Thoracic aorta (tissue), 2 donors: Measurements from ENCODE around the gene KREMEN2. TPM values are rescaled to one million over a fixed set of nuclear protein-coding genes. Genes with fewer than 3 reads are reported as not detected.
A peak's percentile ranks its signal among the peaks of the same experiment; 100 is the strongest.

Experiments used
- ATAC-seq: fragments of 150-250 bp; one replicate; pipeline ENCODE4 v1.8.0; 2017; ENCODE audit warnings: low read depth; ENCODE audit not compliant: insufficient number of reproducible peaks, low FRiP score
- DNase-seq: peaks from one replicate; pipeline ENCODE4 v3.0.0-alpha.2; 2020; ENCODE audit warnings: low spot score
- H3K27ac ChIP-seq, 2 donors: fragments of 200-600 bp; sonication (generic); 1 replicate in 1 of 2; 2 replicates in 1 of 2; pipeline ENCODE4 v1.5.1; 2016; ENCODE audit warnings: mild to moderate bottlenecking in 2 of 2, moderate library complexity in 2 of 2
- H3K27me3 ChIP-seq: fragments of 200-600 bp; sonication (generic); replicated peaks from 2 replicates; pipeline ENCODE4 v1.6.0; 2016; ENCODE audit warnings: mild to moderate bottlenecking; ENCODE audit not compliant: insufficient read depth
- H3K36me3 ChIP-seq: fragments of 200-600 bp; sonication (generic); one replicate; pipeline ENCODE4 v1.5.1; 2016
- H3K4me1 ChIP-seq, 2 donors: fragments of 200-600 bp; sonication (generic); 1 replicate in 1 of 2; 2 replicates in 1 of 2; pipeline versions ENCODE4 v1.5.1 to v1.6.0; 2016; ENCODE audit warnings: low read depth in 2 of 2, mild to moderate bottlenecking in 1 of 2; ENCODE audit not compliant: control insufficient read depth in 1 of 2
- H3K4me3 ChIP-seq: fragments of 200-600 bp; sonication (generic); 2 replicates; pipeline ENCODE4 v1.5.1; 2016; ENCODE audit warnings: mild to moderate bottlenecking
- H3K9me3 ChIP-seq: fragments of 200-600 bp; sonication (generic); 2 replicates; pipeline ENCODE4 v1.5.1; 2016
- CTCF ChIP-seq: fragments of 200-600 bp; sonication (generic); IDR thresholded peaks from one replicate; pipeline ENCODE4 v1.5.1; 2019; ENCODE audit warnings: antibody characterized with exemption
- total RNA-seq, 2 donors: library from RNA; depleted of rRNA; stranded (reverse); fragments of >200 nt; gene quantifications; one replicate each; pipeline versions ENCODE4 v1.1.0 to v1.2.3, GENCODE V29; 2016

Gene KREMEN2
- total RNA-seq, 2 donors from 2014 or later, result not detected

- no peak for DNase-seq
- no peak for ATAC-seq
- Histone ChIP-seq H3K4me3 (peak overlapping the region; percentile 83), H3K4me1 (peaks cover 14 to 34% of the 10 kb centered on the region in 2 donors), H3K36me3 (no peaks in the 10 kb centered on the region), H3K27ac (no peak overlapping the region), H3K9me3 (no peaks in the 10 kb centered on the region), H3K27me3 (peaks cover 22% of the 10 kb centered on the region)
- TF ChIP-seq CTCF, result no peak
Measured at GRCh38 chr16:2969545-2970521, 5.8 kb downstream of the KREMEN2 start.

- peak overlapping the region; percentile 83 for H3K4me3 ChIP-seq
- H3K27me3 ChIP-seq, result peaks cover 18% of the 10 kb centered on the region
- no peaks in the 10 kb centered on the region for H3K36me3 ChIP-seq
- H3K9me3 ChIP-seq, result no peaks in the 10 kb centered on the region
- DNase-seq (no peak), ATAC-seq (no peak)
- peaks cover 13 to 32% of the 10 kb centered on the region in 2 donors for H3K4me1 ChIP-seq
- no peak for TF ChIP-seq CTCF
- no peak overlapping the region for H3K27ac ChIP-seq
Measured at GRCh38 chr16:2970563-2970962, 6.5 kb downstream of the KREMEN2 start.

GRCh38 chr16:2971134-2971984 lies 7.3 kb downstream of the KREMEN2 start:
- DNase-seq (no peak), ATAC-seq (no peak)
- Histone ChIP-seq H3K36me3 (no peaks in the 10 kb centered on the region), H3K27ac (no peak overlapping the region), H3K9me3 (no peaks in the 10 kb centered on the region), H3K4me1 (peaks cover 13 to 32% of the 10 kb centered on the region in 2 donors), H3K27me3 (peaks cover 12% of the 10 kb centered on the region), H3K4me3 (no peak overlapping the region)
- TF ChIP-seq CTCF, result no peak

- Histone ChIP-seq H3K36me3 (no peaks in the 10 kb centered on the region), H3K27me3 (peaks cover 6% of the 10 kb centered on the region), H3K4me3 (no peak overlapping the region), H3K4me1 (peaks cover 8 to 24% of the 10 kb centered on the region in 2 donors), H3K27ac (no peak overlapping the region), H3K9me3 (no peaks in the 10 kb centered on the region)
- TF ChIP-seq CTCF, result no peak
- ATAC-seq, result no peak
- DNase-seq, result no peak
Measured at GRCh38 chr16:2971985-2972784, 8.1 kb downstream of the KREMEN2 start.
